OCI-LY3 (cell line): ENCODE results near the gene TCP11.

Experiments
- EZH2phosphoT487 ChIP-seq: fragments of 200-600 bp; shearing (Covaris generic); IDR thresholded peaks from 2 replicates; pipeline ENCODE4 v1.6.1; 2018; ENCODE audit warnings: antibody characterized with exemption, mixed run types, low read depth
- TF ChIP-seq, protein P1 (sequence below): fragments of 200-600, 300-600 bp; sonication (generic); IDR thresholded peaks from 2 replicates; pipeline ENCODE4 v1.5.1; 2014; ENCODE audit warnings: antibody characterized with exemption, low read length, low read depth

DNA sequence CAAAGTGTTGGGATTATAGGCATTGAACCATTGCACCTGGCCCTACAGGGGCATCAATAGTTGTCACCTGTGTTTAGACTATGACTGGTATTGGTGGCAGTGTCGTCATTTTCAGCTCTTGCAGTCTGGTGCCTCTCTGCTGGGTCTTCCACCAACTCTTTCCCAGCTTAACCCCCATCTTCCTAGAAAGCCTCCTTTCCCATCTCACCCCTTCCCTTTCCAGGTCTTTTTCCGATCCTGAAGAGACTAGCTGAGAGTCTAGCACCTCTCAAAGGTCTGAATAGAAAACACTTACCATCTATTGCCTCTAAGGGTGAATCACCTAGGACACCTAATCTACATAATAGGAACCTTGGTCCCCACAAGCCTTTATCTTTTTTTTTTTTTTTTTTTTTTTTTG lies 71.0 kb downstream of the TCP11 start:
- TF ChIP-seq, protein P1, sequence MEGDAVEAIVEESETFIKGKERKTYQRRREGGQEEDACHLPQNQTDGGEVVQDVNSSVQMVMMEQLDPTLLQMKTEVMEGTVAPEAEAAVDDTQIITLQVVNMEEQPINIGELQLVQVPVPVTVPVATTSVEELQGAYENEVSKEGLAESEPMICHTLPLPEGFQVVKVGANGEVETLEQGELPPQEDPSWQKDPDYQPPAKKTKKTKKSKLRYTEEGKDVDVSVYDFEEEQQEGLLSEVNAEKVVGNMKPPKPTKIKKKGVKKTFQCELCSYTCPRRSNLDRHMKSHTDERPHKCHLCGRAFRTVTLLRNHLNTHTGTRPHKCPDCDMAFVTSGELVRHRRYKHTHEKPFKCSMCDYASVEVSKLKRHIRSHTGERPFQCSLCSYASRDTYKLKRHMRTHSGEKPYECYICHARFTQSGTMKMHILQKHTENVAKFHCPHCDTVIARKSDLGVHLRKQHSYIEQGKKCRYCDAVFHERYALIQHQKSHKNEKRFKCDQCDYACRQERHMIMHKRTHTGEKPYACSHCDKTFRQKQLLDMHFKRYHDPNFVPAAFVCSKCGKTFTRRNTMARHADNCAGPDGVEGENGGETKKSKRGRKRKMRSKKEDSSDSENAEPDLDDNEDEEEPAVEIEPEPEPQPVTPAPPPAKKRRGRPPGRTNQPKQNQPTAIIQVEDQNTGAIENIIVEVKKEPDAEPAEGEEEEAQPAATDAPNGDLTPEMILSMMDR, result no peak
- no peak for TF ChIP-seq EZH2phosphoT487
